Gastroesophageal sphincter (tissue), 3 donors: Measurements from ENCODE around the gene SLC1A2.

Experiments used
- EP300 ChIP-seq: sonication (generic); formaldehyde crosslinking; IDR thresholded peaks from one replicate; pipeline ENCODE4 v1.6.1; 2017; ENCODE audit warnings: antibody characterized with exemption, mild to moderate bottlenecking
- POLR2A ChIP-seq, 2 donors: fragments of 450-650 bp; IDR thresholded peaks; one replicate each; pipeline ENCODE4 v1.6.1; 2017; ENCODE audit warnings: antibody characterized with exemption in 2 of 2, mild to moderate bottlenecking in 2 of 2, moderate library complexity in 1 of 2
- TF ChIP-seq, protein P1 (sequence below), 4 experiments: fragments of 200-600 bp in 2 of 4; fragments of 450-650 bp in 2 of 4; sonication (generic) in 1 of 4; IDR thresholded peaks; one replicate each; pipeline ENCODE4 v1.5.1; 2017 to 2019; ENCODE audit warnings: antibody characterized with exemption in 4 of 4, mild to moderate bottlenecking in 2 of 4, moderate library complexity in 2 of 4

DNA sequence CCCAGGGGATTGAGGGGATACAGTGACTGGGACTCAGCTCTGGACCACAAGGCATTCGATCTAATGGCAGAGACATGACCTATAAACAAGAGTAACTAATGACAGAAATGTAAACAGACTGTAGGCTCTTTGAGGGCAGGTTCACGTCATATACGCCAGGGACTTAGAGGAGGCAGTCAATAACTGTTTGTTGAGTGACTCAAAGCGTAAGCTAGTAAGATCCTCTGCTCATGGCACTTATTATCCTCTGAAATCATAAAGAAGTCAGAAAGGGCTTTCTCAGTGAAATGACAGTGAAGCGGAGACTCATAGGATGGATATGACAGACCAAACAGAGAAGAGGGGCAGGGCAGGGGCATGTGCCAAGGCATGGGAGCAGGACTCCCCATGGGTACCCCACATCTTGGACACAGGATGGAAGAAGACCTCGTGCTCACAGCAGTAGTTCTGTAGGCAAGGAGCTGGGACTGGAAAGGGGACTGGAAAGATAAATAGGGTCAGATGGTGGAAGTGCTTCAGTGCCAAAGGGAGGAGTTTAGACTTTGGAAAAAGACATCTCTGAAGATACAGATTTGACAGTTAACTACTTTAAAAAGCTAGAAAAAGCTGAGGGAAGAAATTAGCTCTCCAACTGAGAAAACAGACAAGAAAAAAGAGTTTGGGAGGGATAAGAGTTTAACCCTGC, 72.7 kb downstream of the SLC1A2 start:
- TF ChIP-seq, protein P1, sequence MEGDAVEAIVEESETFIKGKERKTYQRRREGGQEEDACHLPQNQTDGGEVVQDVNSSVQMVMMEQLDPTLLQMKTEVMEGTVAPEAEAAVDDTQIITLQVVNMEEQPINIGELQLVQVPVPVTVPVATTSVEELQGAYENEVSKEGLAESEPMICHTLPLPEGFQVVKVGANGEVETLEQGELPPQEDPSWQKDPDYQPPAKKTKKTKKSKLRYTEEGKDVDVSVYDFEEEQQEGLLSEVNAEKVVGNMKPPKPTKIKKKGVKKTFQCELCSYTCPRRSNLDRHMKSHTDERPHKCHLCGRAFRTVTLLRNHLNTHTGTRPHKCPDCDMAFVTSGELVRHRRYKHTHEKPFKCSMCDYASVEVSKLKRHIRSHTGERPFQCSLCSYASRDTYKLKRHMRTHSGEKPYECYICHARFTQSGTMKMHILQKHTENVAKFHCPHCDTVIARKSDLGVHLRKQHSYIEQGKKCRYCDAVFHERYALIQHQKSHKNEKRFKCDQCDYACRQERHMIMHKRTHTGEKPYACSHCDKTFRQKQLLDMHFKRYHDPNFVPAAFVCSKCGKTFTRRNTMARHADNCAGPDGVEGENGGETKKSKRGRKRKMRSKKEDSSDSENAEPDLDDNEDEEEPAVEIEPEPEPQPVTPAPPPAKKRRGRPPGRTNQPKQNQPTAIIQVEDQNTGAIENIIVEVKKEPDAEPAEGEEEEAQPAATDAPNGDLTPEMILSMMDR (IDR thresholded peaks at IDR 0.05) = no peak
- TF ChIP-seq EP300 (no peak), POLR2A (IDR thresholded peaks at IDR 0.05) (no peak)
